ENCODE data around the gene RFX7.
"Not testable (repeated sequence)": the region's sequence is repeated elsewhere in the genome, so short reads cannot be mapped to it uniquely, and the experiment has no call there.

RFX7 gene

GRCh38 chr15:56211960-56212550 is 31.6 kb downstream of the RFX7 start:
- H3K27ac ChIP-seq, result no peak overlapping the region
- TF ChIP-seq, protein P1, sequence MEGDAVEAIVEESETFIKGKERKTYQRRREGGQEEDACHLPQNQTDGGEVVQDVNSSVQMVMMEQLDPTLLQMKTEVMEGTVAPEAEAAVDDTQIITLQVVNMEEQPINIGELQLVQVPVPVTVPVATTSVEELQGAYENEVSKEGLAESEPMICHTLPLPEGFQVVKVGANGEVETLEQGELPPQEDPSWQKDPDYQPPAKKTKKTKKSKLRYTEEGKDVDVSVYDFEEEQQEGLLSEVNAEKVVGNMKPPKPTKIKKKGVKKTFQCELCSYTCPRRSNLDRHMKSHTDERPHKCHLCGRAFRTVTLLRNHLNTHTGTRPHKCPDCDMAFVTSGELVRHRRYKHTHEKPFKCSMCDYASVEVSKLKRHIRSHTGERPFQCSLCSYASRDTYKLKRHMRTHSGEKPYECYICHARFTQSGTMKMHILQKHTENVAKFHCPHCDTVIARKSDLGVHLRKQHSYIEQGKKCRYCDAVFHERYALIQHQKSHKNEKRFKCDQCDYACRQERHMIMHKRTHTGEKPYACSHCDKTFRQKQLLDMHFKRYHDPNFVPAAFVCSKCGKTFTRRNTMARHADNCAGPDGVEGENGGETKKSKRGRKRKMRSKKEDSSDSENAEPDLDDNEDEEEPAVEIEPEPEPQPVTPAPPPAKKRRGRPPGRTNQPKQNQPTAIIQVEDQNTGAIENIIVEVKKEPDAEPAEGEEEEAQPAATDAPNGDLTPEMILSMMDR (conservative IDR thresholded peaks at IDR 0.05), result no peak

DNA sequence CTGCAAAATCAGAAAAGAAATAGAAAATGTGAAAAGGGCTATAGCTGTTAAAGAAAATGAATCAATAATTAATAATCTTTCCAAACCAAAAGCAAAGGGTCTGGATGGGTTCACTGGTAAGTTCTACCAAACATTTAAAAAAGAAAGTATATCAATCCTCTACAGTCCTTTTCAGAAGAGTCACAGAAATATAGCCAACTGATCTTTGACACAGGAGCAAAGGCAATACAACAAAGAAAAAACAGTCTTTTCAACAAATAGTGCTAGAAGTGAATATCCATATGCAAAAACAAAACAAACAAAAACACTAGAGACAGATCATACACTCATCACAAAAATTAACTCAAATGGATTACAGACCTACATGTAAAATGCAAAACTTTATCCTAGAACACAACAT is 32.6 kb downstream of the RFX7 start:
- H3K27ac ChIP-seq, result no peak overlapping the region
- TF ChIP-seq, protein P1 (conservative IDR thresholded peaks at IDR 0.05), result no peak

- no peak overlapping the region for H3K27ac ChIP-seq
- TF ChIP-seq, protein P1 (conservative IDR thresholded peaks at IDR 0.05), result no peak
Observed at GRCh38 chr15:56208641-56209155, 35.0 kb downstream of the RFX7 start.

DNA sequence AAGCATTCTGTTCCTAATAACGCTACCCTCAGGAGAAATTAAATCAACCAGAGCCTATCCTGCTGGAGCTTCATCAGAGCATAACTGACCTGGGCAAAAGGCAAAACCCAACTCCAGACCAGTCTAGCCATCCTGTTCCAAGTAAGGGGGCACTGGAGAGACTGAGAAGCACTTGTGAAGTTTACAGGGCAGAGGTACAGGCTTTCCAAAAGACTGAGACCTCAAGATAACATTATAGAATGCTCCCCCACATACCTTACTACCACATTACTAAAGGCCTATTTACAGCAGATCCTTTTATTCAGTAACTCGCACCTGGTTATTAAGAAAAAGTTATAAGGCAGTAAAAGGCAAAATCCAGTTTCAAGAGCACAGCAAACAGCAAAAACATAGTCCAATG is 35.5 kb downstream of the RFX7 start:
- TF ChIP-seq, protein P1 (conservative IDR thresholded peaks at IDR 0.05), result no peak
- H3K27ac ChIP-seq, result no peak overlapping the region

- TF ChIP-seq, protein P1 (conservative IDR thresholded peaks at IDR 0.05), result no peak
Observed at GRCh38 chr15:56207711-56208110, 36.0 kb downstream of the RFX7 start.

GRCh38 chr15:56207092-56207491 is 36.6 kb downstream of the RFX7 start:
- TF ChIP-seq, protein P1 (conservative IDR thresholded peaks at IDR 0.05), result no peak
- H3K27ac ChIP-seq, result no peak overlapping the region

More at GRCh38 chr15:56207711-56208110, 36.0 kb downstream of the RFX7 start:
- H3K27ac ChIP-seq, result no peak overlapping the region

- no peak overlapping the region for H3K27ac ChIP-seq
- TF ChIP-seq, protein P1 (conservative IDR thresholded peaks at IDR 0.05), result no peak
Observed at GRCh38 chr15:56205061-56205876, 38.4 kb downstream of the RFX7 start.

DNA sequence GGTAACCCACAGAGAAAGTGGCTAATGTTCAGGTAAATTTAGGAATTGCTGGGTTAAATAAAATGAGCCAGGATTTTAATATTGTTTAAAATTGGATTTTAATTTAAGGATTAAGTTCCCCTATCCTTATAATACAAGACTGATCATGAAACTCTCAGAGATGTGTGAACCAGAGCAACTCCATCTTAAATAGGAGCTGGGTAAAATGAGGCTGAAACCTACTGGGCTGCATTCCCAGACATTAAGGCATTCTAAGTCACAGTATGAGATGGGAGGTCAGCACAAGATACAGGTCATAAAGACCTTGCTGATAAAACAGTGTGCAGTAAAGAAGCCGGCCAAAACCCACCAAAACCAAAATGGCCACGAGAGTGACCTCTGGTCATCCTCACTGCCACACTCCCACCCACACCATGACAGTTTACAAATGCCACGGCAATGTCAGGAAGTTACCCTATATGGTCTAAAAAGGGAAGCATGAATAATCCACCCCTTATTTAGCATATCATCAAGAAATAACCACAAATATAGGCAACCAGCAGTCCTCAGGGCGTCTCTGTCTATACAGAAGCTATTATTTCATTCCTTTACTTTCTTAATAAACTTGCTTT is 40.3 kb downstream of the RFX7 start:
- not testable (repeated sequence) for H3K27ac ChIP-seq
